GM18508 (cell line): ENCODE results near the gene GFI1.

Experiments
- ATAC-seq: cut with Tn5 transposase; IDR thresholded peaks from one replicate; pipeline ENCODE4 v1.9.1; 2021; ENCODE audit warnings: moderate number of reproducible peaks; ENCODE audit not compliant: insufficient read depth, unreplicated experiment

The GFI1 gene

GRCh38 chr1:92488832-92489231, 2.1 kb upstream of the GFI1 start:
- ATAC-seq: no peak

DNA sequence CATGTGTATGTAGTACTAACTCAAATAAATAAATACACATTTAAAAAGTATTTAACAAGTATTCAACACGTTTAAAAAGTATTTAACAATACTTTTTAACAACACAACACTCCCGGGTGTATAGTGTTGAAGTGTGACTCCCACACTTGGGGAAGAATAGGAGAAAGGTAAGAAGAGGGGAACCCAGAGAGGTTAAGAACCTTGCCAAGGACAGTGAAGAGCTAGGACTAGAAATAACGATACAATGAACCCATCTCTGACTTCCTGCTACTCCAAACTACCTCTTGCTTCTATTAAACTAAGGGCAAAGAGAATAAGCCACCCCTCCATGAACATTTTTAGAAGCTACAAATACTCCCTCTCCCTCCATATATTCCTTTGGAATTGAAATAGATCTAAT, 1.7 kb upstream of the GFI1 start:
- no peak for ATAC-seq

- no peak for ATAC-seq
Measured at GRCh38 chr1:92487078-92487605, 417 bp upstream of the GFI1 start.

DNA sequence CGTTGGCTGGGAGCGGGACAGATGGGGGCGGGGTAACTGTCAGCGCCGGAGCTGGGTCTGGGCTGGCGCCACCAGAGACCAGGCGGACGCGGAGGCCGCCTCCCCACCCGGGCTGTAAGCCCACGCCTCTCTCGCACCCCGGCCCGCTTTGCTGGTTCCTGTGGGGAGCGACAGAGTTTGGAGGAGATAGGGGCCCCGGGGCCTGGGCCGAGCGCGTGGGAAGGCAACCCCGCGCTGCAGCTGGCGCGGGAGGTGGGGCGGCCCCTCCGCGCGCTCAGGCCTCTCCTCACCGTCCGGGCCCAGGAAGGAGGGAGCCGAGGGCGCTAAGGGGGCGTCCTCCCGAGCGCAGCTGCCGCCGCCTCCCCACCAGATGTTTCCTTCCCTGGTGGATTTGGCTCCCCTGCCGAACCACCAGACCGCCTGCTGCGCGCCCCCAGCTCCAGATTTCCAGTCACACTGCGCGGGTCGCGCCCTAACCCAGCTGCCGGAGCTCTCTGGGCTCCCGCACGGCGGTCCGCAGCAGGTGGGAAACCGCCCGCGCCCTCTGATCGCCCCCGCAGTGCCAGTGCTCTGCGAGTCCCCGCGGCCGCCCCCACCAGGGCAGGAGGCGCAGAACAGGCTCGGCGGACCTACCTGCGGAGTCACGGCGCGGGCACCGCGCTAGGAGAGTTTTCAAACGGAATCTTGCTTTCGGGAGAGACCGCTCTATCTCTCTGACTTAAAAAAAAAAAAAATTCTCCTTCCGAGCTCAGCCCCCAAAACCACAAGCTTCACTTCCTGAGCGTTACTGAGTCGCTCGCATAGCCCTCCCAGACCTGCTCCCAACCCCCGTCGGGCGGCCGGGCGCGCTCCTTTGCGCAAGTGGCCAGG, 1.1 kb downstream of the GFI1 start:
- ATAC-seq: peak; percentile 35

DNA sequence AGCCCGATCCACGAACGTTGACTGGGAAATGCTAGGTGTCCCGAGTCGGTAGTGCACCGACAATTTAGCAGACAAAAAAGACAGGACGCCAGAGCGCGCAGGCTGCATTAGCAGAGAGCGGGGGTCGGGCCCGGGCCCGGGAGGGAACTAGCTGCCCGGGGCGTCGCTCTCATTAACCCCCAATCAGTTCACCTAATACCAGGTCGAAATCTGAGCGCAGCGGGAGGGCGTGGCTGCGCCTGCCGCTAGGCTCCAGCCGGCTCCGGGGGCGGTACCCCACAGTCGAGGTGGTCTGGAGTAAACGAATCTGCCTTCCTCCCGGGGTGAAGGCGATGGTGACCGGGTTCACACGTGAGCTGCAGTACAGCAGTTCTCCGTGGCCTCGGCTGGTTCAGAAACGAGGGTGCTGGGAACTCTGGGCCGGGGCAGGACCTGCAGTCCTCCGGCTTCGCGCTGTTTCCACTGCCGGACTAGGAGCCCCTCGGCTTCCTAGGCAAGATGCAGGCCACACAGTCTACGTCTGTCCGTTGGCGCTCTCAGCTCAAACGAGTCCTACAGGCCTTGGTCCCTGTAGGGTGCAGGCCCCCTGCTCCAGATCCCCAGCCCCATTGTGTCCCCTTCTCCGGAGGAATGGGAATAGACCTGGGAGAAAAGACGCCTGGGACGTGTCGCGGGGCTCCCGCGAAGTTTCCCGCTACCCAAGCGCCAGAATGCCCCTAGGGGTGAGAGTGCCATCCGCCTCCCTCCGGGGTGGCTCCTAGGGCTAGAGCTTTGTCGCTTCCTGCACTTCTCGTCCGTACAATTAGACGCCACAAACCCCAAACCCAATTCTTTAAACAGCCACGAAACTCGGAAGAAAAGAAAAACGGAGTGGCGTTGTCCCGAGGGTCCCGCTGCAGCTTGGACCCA, 2.0 kb downstream of the GFI1 start:
- ATAC-seq: no peak

- ATAC-seq: no peak
Measured at GRCh38 chr1:92483610-92484471, 2.9 kb downstream of the GFI1 start.

DNA sequence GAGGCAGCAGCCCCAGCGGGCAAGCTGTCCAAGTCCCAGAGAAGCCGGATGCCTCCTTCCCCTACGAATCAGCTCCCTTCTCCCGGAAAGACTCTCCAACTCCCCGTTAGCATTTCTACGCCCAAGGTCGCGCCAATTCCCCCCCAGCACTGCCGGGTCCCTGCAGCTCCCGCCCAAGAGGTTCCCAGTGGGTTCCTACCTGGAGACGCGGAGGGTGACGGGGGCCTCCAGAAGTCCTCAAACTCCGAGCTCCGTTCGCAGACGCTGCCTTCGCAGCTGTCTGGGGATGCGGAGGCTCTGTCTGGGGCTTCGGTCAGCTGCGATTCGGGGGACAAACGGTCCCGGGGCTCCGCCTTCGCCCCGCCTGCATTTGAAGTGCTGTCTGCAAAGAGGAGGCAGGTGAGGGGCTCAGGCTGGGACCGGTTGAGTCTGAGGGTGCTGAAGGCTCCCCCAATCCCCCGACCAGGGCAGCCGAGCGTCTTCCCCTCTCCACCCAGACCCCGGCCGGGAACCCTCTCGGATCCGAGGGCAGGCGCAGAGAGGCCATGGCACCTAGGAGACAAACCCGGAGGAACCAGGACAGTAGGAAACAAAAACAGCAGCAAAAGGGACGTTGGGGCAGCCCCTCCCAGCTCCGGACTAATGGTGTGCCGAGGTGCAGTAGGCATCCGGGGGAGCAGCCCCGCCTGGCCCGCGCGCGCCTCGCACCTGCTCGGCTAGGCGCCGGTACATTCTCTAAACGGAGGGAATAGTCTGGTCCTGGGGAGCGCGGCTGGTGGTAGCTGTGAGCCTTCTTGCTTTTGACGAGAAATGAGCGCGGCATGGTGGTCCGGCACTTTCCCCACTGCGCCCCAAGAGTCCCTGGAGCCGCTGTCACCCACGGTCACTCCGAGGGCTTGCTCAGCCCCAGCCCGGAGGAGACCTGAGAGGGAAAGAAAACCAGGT, 3.8 kb downstream of the GFI1 start:
- no peak for ATAC-seq

GRCh38 chr1:92481971-92482664, 4.6 kb downstream of the GFI1 start:
- no peak for ATAC-seq

- ATAC-seq: no peak
Measured at GRCh38 chr1:92481599-92481925, 5.2 kb downstream of the GFI1 start.

DNA sequence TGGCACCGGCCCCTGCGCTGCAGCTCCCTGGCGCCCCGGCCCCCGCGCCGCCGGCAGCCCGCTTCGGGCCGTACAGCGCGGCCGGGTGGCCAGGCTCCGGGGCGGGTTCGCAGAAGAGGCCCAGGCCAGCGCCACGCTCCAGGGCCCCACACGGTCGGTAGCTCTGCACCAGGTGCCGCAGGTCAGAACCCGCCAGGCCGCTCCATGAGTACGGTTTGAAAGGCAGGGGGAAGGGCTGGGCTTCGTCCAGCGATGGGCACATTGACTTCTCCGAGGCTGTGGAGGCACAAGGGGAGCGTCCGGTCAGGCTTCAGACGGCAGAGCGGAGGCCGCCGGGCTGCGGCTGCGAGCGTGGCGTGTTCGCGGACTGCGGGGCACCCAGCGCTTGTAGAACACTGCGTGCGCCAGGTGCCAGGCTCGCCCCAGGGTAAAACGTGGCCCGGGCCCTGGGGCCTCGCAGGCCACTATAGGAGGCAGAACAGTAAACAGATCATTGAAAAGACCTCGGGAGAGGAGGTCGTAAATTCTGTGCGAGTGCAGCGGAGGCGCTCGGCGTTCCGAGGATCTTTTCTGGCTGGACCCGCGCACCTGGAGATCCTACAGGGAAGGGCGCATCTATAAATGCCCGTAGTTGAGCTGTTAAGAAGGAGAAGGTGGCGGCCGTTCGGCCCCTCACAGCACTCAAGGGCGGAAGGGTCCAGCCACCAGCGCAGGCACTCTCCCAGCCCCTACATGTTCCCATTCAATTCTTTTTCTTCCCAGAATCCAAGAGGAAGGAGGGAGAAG, 5.7 kb downstream of the GFI1 start:
- ATAC-seq: no peak

DNA sequence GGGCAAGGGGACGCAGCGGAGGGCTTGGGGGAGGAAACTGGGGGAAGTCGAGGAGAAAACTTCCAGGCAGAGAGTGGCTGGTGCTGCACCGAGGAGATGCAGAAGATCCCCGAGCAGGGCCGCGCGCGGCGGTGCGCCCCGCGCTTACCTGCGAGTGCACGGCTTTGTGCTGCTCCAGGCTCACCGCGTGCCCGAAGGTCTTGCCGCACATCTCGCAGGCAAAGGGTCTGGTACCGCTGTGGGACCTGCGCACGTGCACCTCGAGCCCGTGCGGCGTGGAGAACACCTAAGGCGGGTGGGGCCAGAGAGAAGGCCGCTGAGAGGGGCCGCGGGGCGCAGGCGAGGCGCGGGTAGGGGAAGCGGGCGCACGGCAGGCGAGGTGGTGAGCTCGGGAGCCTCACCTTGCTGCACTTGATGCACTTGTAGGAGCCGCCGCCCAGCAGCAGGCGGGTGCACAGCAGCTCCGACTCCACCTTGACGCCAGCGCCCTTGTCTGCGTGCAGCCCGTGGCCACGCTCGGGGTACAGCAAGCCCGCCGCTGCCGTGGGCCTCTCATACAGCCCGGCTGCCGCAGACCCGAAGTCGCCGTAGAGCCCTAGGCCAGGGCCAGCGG, 6.4 kb downstream of the GFI1 start:
- ATAC-seq: no peak

DNA sequence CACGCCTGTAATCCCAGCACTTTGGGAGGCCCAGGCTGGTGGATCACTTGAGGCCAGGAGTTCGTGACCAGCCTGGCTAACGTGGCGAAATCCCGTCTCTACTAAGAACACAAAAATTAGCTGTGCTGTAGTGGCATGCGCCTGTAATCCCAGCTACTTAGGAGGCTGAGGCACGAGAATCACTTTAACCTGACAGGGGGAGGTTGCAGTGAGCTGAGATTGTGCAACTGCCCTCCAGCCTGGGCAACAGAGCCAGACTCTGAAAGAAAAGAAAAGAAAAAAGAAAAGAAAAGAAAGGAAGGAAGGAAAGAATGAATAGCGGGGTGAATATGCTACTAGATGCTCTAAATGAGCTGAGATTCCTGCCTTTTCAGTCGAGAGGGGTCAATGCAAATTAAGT, 7.1 kb downstream of the GFI1 start:
- ATAC-seq: no peak

DNA sequence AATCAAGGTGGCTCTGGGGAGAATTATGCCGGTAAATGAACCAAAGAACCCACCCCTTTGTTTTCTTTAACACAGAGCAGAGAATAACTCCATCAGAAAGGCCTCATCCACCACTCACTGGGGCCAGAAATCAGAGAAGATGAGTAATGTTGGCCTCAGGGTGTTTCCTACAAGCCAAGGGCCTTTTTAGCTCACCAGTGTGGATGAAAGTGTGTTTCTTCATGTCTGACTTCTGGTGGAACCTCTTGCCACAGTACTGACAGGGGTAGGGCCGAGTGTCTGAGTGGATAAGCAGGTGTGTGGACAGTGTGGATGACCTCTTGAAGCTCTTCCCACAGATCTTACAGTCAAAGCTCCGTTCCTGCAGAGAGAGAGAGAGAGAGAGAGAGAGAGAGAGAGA, 8.3 kb downstream of the GFI1 start:
- no peak for ATAC-seq

GRCh38 chr1:92476071-92476631, 10.6 kb downstream of the GFI1 start:
- no peak for ATAC-seq

DNA sequence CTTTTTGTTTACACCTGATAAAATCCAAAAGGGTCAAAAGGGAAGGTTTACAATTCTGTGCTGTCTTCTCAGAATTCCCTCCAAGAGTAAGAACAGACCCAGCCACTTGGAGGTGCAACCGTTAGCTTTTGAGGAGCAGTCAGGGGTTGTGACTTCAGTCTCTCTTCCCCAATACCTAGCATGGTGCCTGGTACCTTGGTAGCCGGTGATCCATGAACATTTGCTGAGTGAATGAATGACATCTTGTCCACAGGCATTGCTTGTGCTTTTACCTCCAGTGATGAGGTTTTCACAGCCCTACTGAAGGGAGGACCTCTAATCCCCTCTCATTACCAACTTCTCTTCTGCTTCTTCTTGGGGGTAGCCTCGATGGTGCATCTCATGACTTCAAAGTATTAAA, 11.7 kb downstream of the GFI1 start:
- no peak for ATAC-seq

- ATAC-seq: peak; percentile 56
Measured at GRCh38 chr1:92473781-92474495, 12.8 kb downstream of the GFI1 start.

- no peak for ATAC-seq
Measured at GRCh38 chr1:92470216-92470615, 16.5 kb downstream of the GFI1 start.
